Tibial nerve (tissue), 4 donors: ENCODE measurements around the gene MPPE1.

ENCODE experiments used
- CTCF ChIP-seq, 5 experiments: fragments of 200-600 bp in 3 of 5; fragments of 450-650 bp in 2 of 5; sonication (generic) in 3 of 5; IDR thresholded peaks; one replicate each; pipeline ENCODE4 v1.5.1; 2016 to 2019; ENCODE audit warnings: antibody characterized with exemption in 5 of 5, mild to moderate bottlenecking in 3 of 5, moderate library complexity in 2 of 5
- EP300 ChIP-seq, 2 donors: sonication (generic); formaldehyde crosslinking; IDR thresholded peaks; one replicate each; pipeline ENCODE4 v1.6.1; 2017; ENCODE audit warnings: antibody characterized with exemption in 2 of 2, mild to moderate bottlenecking in 1 of 2
- POLR2A ChIP-seq, 2 donors: fragments of 450-650 bp; IDR thresholded peaks; one replicate each; pipeline ENCODE4 v1.6.1; 2017; ENCODE audit warnings: antibody characterized with exemption in 2 of 2, mild to moderate bottlenecking in 2 of 2, moderate library complexity in 2 of 2

GRCh38 chr18:11860594-11861450 lies 47.3 kb downstream of the MPPE1 start:
- TF ChIP-seq CTCF (IDR thresholded peaks at IDR 0.05) (no peak), POLR2A (IDR thresholded peaks at IDR 0.05) (no peak), EP300 (IDR thresholded peaks at IDR 0.05) (no peak)
